GM12872 (cell line): Measurements from ENCODE around the gene PON3.

Experiments
- CTCF ChIP-seq: IDR thresholded peaks from 3 replicates; pipeline ENCODE4 v1.5.1; 2011; ENCODE audit warnings: low read depth, mild to moderate bottlenecking, low read length, moderate library complexity; ENCODE audit not compliant: insufficient read depth

Gene PON3

GRCh38 chr7:95411036-95411435, 14.9 kb upstream of the PON3 start:
- TF ChIP-seq CTCF, result no peak

- TF ChIP-seq CTCF, result no peak
These were observed 11.6 kb upstream of the PON3 start for GRCh38 chr7:95407751-95408150.

GRCh38 chr7:95405800-95406199, 9.6 kb upstream of the PON3 start:
- no peak for TF ChIP-seq CTCF

- no peak for TF ChIP-seq CTCF
These were observed 9.0 kb upstream of the PON3 start for GRCh38 chr7:95405208-95405607.

GRCh38 chr7:95404316-95404865, 8.2 kb upstream of the PON3 start:
- TF ChIP-seq CTCF, result no peak

GRCh38 chr7:95398155-95398940, 2.2 kb upstream of the PON3 start:
- TF ChIP-seq CTCF, result no peak

- no peak for TF ChIP-seq CTCF
These were observed 1.2 kb upstream of the PON3 start for GRCh38 chr7:95397381-95397780.
